Effector memory CD4-positive, alpha-beta T cell (primary cell): ENCODE data around the gene HSD17B10.
"Not testable (repeated sequence)": the region's sequence is repeated elsewhere in the genome, so short reads cannot be mapped to it uniquely, and the experiment has no call there.

ENCODE experiments used
- DNase-seq, 3 donors: peaks; one replicate each; pipeline ENCODE4 v3.0.0-alpha.2; 2020
- H3K27ac ChIP-seq: 2 replicates; pipeline ENCODE4 v1.7.0; 2013; ENCODE audit warnings: mild to moderate bottlenecking, low read length, moderate library complexity; ENCODE audit not compliant: insufficient read depth, poor library complexity, severe bottlenecking
- H3K27me3 ChIP-seq: replicated peaks from 2 replicates; pipeline ENCODE4 v1.7.0; 2013; ENCODE audit warnings: mild to moderate bottlenecking, low read length; ENCODE audit not compliant: insufficient read depth, control insufficient read depth, poor library complexity, severe bottlenecking
- H3K36me3 ChIP-seq: 2 replicates; pipeline ENCODE4 v1.7.0; 2013; ENCODE audit warnings: mild to moderate bottlenecking, low read length, moderate library complexity; ENCODE audit not compliant: control insufficient read depth, insufficient read depth
- H3K4me1 ChIP-seq: 2 replicates; pipeline ENCODE4 v1.7.0; 2013; ENCODE audit warnings: low read length, mild to moderate bottlenecking; ENCODE audit not compliant: control insufficient read depth, insufficient read depth, poor library complexity, severe bottlenecking
- H3K4me3 ChIP-seq: 2 replicates; pipeline ENCODE4 v1.7.0; 2013; ENCODE audit warnings: low read length, low read depth, mild to moderate bottlenecking; ENCODE audit not compliant: insufficient read depth, poor library complexity, severe bottlenecking
- H3K9me3 ChIP-seq: 2 replicates; pipeline ENCODE4 v1.7.0; 2013; ENCODE audit warnings: mild to moderate bottlenecking, low read length, moderate library complexity; ENCODE audit not compliant: control insufficient read depth

Gene HSD17B10

DNA sequence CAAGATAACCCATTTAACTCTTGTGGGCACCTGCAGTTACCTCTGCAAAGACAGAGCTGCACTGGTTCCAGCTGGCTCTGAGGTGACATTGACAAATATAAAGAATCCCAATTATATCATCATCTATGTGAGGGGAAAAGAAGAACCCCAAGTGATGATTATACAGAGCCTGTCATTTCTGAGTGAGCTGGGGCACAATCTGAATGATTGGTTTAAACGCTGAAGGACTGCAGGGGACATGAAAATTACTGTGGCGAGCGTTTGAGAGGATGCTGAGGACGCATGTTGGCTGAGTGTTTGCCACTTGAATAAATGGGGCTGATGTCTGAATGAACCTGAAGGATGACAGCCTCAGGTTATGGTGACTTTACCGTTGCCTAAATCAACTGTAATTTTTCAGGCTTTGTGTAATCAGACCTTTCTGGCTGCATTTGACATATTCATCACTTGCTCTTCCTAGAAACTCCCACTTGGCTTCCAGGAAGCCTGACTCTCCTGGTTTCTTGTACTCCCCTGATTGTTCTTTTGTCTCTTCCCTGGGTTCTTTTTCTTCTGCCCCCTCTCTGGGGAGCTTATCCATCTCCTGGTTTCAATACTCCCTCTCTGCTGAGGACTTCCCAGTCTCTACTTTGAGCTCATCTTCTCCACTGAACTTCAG is 4.1 kb upstream of the HSD17B10 start:
- Histone ChIP-seq H3K27me3 (no peaks in the 10 kb centered on the region), H3K4me1 (peaks cover 10% of the 10 kb centered on the region), H3K4me3 (no peak overlapping the region), H3K9me3 (no peaks in the 10 kb centered on the region), H3K27ac (no peak overlapping the region), H3K36me3 (no peaks in the 10 kb centered on the region)
- DNase-seq: no peak

DNA sequence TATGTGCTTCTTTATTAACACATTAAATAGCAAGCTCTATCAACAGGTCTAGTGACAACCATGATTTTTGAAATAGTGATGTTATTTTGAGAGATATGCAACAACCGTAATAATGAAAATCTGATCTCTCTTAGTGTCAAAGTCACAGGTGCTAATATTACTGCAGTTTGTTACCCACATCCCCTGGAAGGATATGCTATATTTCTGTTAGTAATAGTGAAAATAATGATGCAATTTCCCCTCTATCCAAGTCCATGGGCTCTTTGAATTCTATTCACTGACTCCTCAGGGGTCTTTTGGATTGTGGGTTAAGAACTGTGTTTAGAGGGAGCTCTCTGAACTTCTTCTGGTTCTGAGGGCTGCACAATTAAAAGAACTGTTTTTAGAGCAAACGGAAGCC is 3.0 kb upstream of the HSD17B10 start:
- H3K27ac ChIP-seq: no peak overlapping the region
- no peaks in the 10 kb centered on the region for H3K27me3 ChIP-seq
- peaks cover 9% of the 10 kb centered on the region for H3K4me1 ChIP-seq

DNA sequence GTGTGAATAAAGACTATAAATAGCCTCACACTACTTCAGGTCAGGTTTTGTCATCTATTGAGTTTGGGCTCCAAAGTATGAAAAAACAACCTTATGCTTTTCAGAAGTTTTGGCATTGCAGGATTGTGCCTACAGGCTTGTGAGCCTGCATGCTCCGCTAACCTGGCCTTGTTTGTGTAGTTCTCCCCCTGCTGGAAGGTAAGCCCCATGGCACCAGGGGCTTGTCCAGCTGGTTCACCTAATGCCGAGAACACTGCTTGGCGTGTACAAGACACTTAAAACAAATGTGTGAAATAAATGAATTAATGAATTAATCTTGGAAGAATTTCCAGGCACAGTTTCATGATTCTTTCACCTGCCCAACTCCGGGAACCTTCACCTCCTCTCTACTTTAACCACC is 1.8 kb upstream of the HSD17B10 start:
- Histone ChIP-seq H3K4me1 (peaks cover 4% of the 10 kb centered on the region), H3K36me3 (peaks cover 13% of the 10 kb centered on the region), H3K4me3 (no peak overlapping the region), H3K9me3 (no peaks in the 10 kb centered on the region), H3K27ac (no peak overlapping the region), H3K27me3 (no peaks in the 10 kb centered on the region)
- DNase-seq: peak; percentile 21 to 51 (median 44)

More for the DNA sequence above, 3.0 kb upstream of the HSD17B10 start:
- no peak overlapping the region for H3K4me3 ChIP-seq
- peaks cover under 1% of the 10 kb centered on the region for H3K36me3 ChIP-seq
- H3K9me3 ChIP-seq: no peaks in the 10 kb centered on the region
- DNase-seq: no peak

DNA sequence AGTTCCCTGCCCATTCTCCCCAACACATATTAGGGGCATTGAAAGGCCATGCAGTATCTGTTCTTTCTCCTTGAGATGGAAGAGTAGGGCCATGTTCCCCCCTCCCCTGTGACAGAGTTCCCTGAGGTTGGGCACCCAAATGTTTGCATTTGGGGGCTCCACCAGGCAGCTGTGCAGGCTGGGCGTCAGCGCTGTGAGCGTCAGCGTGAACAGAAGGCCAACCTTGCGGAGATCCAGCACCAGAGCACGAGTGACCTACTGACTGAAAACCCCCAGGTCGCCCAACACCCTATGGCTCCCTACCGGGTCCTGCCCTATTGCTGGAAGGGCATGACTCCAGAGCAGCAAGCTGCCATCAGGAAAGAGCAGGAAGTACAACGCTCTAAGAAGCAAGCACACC is 3.9 kb downstream of the HSD17B10 start:
- Histone ChIP-seq H3K27ac (no peak overlapping the region), H3K27me3 (no peaks in the 10 kb centered on the region), H3K4me3 (no peak overlapping the region)

DNA sequence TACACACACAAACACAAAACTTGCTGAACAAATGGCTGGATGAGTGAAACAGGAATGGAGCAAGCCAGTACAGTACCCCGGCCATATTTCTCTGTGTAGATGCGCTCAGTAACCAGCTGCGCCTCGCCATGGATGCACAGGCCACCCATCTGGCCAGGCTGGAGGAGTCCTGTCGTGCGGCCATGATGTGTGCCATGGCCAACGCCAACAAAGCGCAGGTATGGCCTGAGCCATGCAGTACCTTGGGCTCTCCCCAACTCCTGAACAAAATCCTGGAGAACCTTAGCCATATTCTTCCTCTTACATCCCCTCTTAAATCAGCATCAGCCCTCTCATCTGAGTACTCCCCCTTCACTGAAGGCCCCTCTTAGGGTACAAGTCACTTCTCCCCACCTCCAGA is 4.4 kb downstream of the HSD17B10 start:
- Histone ChIP-seq H3K36me3 (peaks cover 16% of the 10 kb centered on the region), H3K9me3 (no peaks in the 10 kb centered on the region), H3K4me3 (no peak overlapping the region), H3K27ac (no peak overlapping the region), H3K27me3 (no peaks in the 10 kb centered on the region), H3K4me1 (peaks cover 4% of the 10 kb centered on the region)
- DNase-seq: no peak

More for the DNA sequence above, 3.9 kb downstream of the HSD17B10 start:
- H3K36me3 ChIP-seq: peaks cover 16% of the 10 kb centered on the region
- no peaks in the 10 kb centered on the region for H3K9me3 ChIP-seq
- DNase-seq: no peak
- peaks cover 4% of the 10 kb centered on the region for H3K4me1 ChIP-seq

DNA sequence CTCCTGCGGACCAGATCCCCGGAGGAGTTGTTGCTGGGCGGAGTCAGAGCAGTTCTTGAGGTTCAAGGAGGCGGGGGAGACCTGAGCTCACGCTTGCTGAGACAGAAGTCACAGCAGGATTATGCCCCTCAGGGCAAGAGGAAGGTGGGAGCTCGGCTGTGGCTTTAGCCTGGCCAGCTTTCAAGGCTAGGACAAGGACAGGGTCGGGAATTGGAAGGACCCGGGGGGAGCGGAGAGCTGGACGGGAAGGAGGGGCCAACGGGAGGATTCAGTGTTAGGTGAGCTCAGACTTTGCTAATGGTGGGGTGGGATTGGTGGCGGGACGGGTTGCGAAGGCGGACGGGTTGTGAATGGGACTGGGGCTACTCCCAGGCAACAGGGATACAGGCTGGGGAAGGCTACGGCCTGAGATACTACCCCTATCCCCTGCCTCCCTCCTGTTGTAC is 11.3 kb downstream of the HSD17B10 start, which contains the start of gene RIBC1:
Gene RIBC1 (plus strand): TSS at position 13 of the 446 bp plus-strand sequence. CDS start 3,404 bp downstream, outside the sequence.
- DNase-seq: no peak
- no peaks in the 10 kb centered on the region for H3K9me3 ChIP-seq
- peaks cover 7% of the 10 kb centered on the region for H3K4me1 ChIP-seq
- H3K4me3 ChIP-seq: peak within 1 kb of the TSS; percentile 61
- H3K27me3 ChIP-seq: no peaks in the 10 kb centered on the region
- peak within 1 kb of the TSS; percentile 89 for H3K27ac ChIP-seq
- no peaks in the 10 kb centered on the region for H3K36me3 ChIP-seq

DNA sequence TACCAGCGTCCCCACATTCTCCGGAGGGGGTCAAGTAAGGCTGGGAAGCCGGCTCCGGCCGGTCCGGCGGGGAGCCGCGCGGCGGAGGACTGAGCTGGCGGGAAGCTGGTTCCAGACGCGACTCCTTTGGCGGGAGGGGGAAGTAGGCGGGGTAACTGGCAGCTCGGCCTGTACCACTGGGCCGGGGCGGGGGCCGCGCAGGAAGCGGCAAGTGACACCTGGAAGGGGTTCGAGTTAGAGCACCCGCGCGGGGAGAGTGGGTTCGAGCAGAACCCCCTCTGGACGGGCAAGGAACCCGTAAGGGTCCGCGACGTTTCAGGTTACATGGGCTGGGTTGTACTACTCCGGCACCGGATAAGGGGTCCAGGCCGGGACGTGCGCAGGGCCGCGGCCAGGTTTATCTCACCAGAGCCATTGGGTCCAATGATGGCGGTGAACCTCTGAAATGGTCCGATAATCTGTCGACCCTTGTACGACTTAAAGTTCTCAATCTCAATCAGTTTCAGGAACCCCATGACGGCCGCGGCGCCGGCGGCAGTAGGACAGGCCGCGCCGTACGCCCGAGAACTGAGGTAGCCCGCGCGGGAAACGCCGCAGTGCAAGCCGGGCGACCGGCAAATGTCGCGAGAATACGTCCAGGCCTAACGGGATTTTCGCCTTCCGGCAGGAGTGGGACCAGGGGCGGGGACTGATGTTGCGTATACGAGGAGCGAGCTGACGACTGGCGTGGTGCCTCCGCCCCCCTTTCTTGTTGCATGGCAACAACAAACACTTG is 11.9 kb downstream of the HSD17B10 start, which contains the start of gene SMC1A:
Gene SMC1A (minus strand): TSS at position 569 of the 775 bp plus-strand sequence. CDS start 54 bp downstream, at position 515.
- peak within 1 kb of the TSS; percentile 89 for H3K27ac ChIP-seq
- H3K4me1 ChIP-seq: peaks cover 7% of the 10 kb centered on the region
- no peaks in the 10 kb centered on the region for H3K9me3 ChIP-seq
- H3K4me3 ChIP-seq: peak within 1 kb of the TSS; percentile 61
- H3K27me3 ChIP-seq: no peaks in the 10 kb centered on the region
- no peaks in the 10 kb centered on the region for H3K36me3 ChIP-seq
- DNase-seq: peak; percentile 90 to 98 (median 93)

DNA sequence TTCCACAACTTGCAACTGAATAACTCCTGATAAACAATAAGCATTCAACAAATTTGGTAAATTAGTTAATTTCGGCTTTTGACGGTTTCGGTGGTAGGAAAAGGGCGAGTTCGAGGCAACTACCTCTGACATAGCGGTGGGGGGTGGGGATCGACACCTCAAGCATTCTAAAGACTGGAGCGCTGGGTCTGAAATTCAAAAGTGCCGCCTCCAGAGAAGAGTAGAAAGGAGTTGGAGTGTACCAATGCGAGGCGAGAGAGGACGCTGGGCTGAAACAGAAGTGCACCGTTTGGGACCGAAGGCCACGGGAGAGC is 12.4 kb downstream of the HSD17B10 start:
- H3K4me3 ChIP-seq: peak overlapping the region; percentile 61
- peak overlapping the region; percentile 89 for H3K27ac ChIP-seq
- no peaks in the 10 kb centered on the region for H3K27me3 ChIP-seq
- DNase-seq: no peak
- H3K9me3 ChIP-seq: no peaks in the 10 kb centered on the region
- peaks cover 7% of the 10 kb centered on the region for H3K4me1 ChIP-seq
- no peaks in the 10 kb centered on the region for H3K36me3 ChIP-seq

DNA sequence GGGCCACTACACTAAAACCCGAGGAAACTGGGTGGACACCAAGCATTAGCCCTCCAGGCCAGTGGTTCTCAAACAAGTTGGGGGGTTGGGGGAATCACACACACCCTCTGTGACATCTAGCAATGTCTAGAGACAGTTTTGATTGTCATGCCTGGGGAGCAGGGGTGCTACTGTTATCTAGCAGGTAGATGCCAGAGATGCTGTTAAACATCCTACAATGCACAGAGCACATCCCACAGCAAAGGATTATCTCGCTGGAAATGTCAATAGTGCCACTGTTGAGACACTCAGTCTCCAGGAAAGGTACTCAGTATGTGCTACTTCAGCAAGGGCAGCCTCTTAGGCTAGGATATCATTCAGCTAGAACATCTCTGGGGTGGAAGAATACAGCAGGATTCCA is 13.0 kb downstream of the HSD17B10 start:
- Histone ChIP-seq H3K4me3 (peak overlapping the region; percentile 61), H3K27ac (peak overlapping the region; percentile 89)
- no peak for DNase-seq

DNA sequence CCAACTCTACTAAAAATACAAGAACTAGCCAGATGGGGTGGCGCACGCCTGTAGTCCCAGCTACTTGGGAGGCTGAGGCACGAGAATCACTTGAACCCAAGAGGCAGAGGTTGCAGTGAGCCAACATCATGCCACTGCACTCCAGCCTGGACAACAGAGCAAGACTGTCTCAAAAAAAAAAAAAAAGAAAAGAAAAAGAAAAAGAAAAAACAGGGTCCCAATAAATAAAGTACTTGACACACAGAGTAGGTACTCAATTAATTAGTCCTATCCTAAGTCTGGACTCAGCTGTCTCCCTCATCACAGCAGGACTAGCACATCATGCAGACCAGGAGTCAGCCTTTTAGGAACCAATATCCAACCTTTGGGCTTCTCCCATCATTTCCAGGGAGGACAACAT is 13.8 kb downstream of the HSD17B10 start:
- not testable (repeated sequence) for H3K36me3 ChIP-seq, H3K4me1 ChIP-seq, H3K9me3 ChIP-seq, H3K27me3 ChIP-seq, H3K4me3 ChIP-seq, DNase-seq, H3K27ac ChIP-seq

More for the DNA sequence above, 13.0 kb downstream of the HSD17B10 start:
- no peaks in the 10 kb centered on the region for H3K27me3 ChIP-seq
- peaks cover 7% of the 10 kb centered on the region for H3K4me1 ChIP-seq
- H3K36me3 ChIP-seq: no peaks in the 10 kb centered on the region
- no peaks in the 10 kb centered on the region for H3K9me3 ChIP-seq
